ENCODE data around the gene HTR6. TPM values are rescaled to one million over a fixed set of nuclear protein-coding genes. Genes with fewer than 3 reads are reported as not detected.

HTR6 gene
- total RNA-seq, 4 donors from 2014 or later = 0.23 to 2.4 TPM; not detected in 2

- DNase-seq (ENCODE audit: low spot score in 2 of 2) = no peak
- no peaks in the 10 kb centered on the region for H3K4me1 ChIP-seq
- H3K27me3 ChIP-seq = no peaks in the 10 kb centered on the region
- peaks cover 39% of the 10 kb centered on the region for H3K36me3 ChIP-seq
- no peak overlapping the region for H3K4me3 ChIP-seq
- TF ChIP-seq POLR2AphosphoS5 (IDR thresholded peaks at IDR 0.05) (no peak), POLR2A (IDR thresholded peaks at IDR 0.05) (no peak), CTCF (IDR thresholded peaks at IDR 0.05) (no peak), EP300 (IDR thresholded peaks at IDR 0.05) (no peak)
- no peak overlapping the region for H3K27ac ChIP-seq
- WGBS = 80% methylated on average over 4 of the region's 4 CpGs
- H3K9me3 ChIP-seq = no peaks in the 10 kb centered on the region
These were observed 59.2 kb downstream of the HTR6 start for GRCh38 chr1:19723874-19724273.

- peaks cover 47% of the 10 kb centered on the region for H3K36me3 ChIP-seq
- no peak overlapping the region for H3K27ac ChIP-seq
- WGBS = 85% methylated on average over 3 of the region's 9 CpGs
- H3K4me1 ChIP-seq = no peaks in the 10 kb centered on the region
- H3K4me3 ChIP-seq = no peak overlapping the region
- H3K9me3 ChIP-seq = no peaks in the 10 kb centered on the region
- TF ChIP-seq POLR2AphosphoS5 (IDR thresholded peaks at IDR 0.05) = no peak
- TF ChIP-seq CTCF (IDR thresholded peaks at IDR 0.05) = no peak
- H3K27me3 ChIP-seq = no peaks in the 10 kb centered on the region
- DNase-seq (ENCODE audit: low spot score in 2 of 2) = no peak
These were observed 60.9 kb downstream of the HTR6 start for GRCh38 chr1:19725606-19726005.

GRCh38 chr1:19728413-19729145 lies 63.9 kb downstream of the HTR6 start:
- TF ChIP-seq EP300 (IDR thresholded peaks at IDR 0.05) = no peak
- no peak for TF ChIP-seq POLR2A (IDR thresholded peaks at IDR 0.05)
- TF ChIP-seq CTCF (IDR thresholded peaks at IDR 0.05) = no peak
- no peak for TF ChIP-seq POLR2AphosphoS5 (IDR thresholded peaks at IDR 0.05)
- Histone ChIP-seq H3K27ac (no peak overlapping the region), H3K27me3 (no peaks in the 10 kb centered on the region), H3K36me3 (peaks cover 56% of the 10 kb centered on the region), H3K4me3 (no peak overlapping the region), H3K4me1 (no peaks in the 10 kb centered on the region), H3K9me3 (no peaks in the 10 kb centered on the region)
- 89% methylated on average over 5 of the region's 5 CpGs for WGBS
- DNase-seq (ENCODE audit: low spot score in 2 of 2) = no peak

- no peak for TF ChIP-seq CTCF (IDR thresholded peaks at IDR 0.05)
- no peak for TF ChIP-seq POLR2AphosphoS5 (IDR thresholded peaks at IDR 0.05)
- no peak for TF ChIP-seq POLR2A (IDR thresholded peaks at IDR 0.05)
- TF ChIP-seq EP300 (IDR thresholded peaks at IDR 0.05) = no peak
- H3K9me3 ChIP-seq = no peaks in the 10 kb centered on the region
- H3K36me3 ChIP-seq = peaks cover 56% of the 10 kb centered on the region
- DNase-seq (ENCODE audit: low spot score in 2 of 2) = no peak
- 100% methylated on average over 2 of the region's 3 CpGs for WGBS
- H3K4me1 ChIP-seq = peaks cover 3% of the 10 kb centered on the region
- H3K4me3 ChIP-seq = no peak overlapping the region
- H3K27ac ChIP-seq = no peak overlapping the region
- H3K27me3 ChIP-seq = no peaks in the 10 kb centered on the region
These were observed 65.6 kb downstream of the HTR6 start for GRCh38 chr1:19730232-19730631.

Other genes starting within 250 kb of the HTR6 start
- 100 to 1,000 TPM; 101 to 130 (median 126) TPM for gene CAPZB, start 179.3 kb upstream of the HTR6 start, total RNA-seq
- 100 to 1,000 TPM; 144 to 197 (median 167) TPM for gene NBL1, start 20.6 kb upstream of the HTR6 start, total RNA-seq
- gene TMCO4, start 135.0 kb downstream of the HTR6 start, total RNA-seq = 10 to 100 TPM; 11.6 to 23.8 (median 15.0) TPM
- under 1 TPM in 1 of 4 donors, not detected in 3; 0.51 TPM for gene RNF186, start 150.4 kb downstream of the HTR6 start, total RNA-seq
- 10 to 100 TPM in 2 of 4 donors, 1 to 10 TPM in 2; 5.1 to 11.8 (median 8.8) TPM for gene OTUD3, start 217.5 kb downstream of the HTR6 start, total RNA-seq

All from suprapubic skin (tissue), 4 donors.